Epithelial cell of prostate (primary cell): ENCODE measurements around the gene CD164L2.

Experiments
- DNase-seq: peaks from one replicate; pipeline ENCODE4 v3.0.0-alpha.2; 2011; ENCODE audit warnings: low read depth, low spot score
- H3K27ac ChIP-seq: fragments of 450-650 bp; 2 replicates; pipeline ENCODE4 v1.5.1; 2017; ENCODE audit warnings: mild to moderate bottlenecking

Gene CD164L2

DNA sequence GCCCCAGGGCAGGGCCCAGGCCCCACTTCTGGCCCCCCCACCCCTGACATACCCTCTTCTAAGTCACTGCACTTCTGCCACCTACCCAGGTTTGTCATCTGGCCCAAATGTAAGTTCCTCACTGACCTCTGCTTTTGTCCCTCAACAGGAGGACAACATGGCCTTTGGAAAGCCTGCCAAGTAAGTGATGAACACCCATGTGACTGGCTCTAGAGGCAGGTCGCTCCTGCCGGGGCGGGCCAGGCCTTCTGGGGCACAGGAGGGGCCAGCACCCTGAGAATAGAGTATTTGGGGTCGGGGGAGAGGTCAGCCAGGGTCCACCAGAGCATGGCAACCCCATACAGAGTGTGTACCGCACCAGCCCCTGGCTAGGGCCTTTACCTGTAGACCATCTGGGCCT, 51.2 kb downstream of the CD164L2 start:
- DNase-seq = no peak
- H3K27ac ChIP-seq = no peak overlapping the region

DNA sequence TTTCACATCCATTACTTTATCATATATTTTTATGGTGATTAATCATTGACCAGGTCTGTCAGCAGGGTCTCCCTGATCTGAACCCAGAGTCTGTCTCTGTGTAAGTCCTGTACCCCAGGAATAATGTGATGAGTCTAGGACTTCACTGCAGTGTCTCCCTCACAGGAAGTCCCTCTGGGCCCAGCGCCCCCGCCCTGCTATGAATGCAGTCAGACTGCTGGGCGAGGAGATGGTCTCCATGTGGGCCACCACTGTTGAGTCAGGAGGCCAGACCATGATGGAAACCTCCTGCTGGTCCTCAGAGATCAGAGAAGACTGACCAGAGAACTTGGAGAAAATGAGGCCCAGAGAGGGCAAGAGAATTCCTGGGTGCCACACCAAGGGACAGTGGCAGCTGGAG, 51.7 kb downstream of the CD164L2 start:
- DNase-seq = no peak
- H3K27ac ChIP-seq = no peak overlapping the region

DNA sequence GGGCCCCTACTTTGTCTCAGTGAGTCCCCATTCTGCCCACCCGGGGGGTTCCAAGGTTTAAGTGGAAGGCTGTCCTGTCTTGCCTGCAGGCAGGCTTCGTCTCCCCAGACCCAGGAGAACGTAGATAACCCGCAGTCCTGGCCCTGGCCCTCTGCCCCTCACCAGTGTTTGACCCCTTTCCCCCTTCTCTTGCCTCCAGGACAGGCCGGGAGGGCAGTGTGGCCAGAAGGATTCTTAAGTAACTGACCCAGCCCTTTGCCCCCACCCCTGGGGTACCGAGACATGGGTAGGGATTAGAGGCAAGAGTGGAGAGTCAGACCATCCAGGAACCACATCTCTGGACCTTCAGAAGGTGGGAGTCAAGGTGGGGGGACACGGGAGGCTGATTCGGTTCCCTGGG, 52.3 kb downstream of the CD164L2 start:
- no peak for DNase-seq
- no peak overlapping the region for H3K27ac ChIP-seq
